Tibial nerve (tissue), 4 donors: ENCODE results near the gene ITGA3. TPM values are rescaled to one million over a fixed set of nuclear protein-coding genes. Genes with fewer than 3 reads are reported as not detected.

Source experiments
- DNase-seq, 2 donors: peaks; one replicate each; pipeline ENCODE4 v3.0.0-alpha.2; 2019; ENCODE audit warnings: low spot score in 2 of 2
- H3K27ac ChIP-seq, 4 donors: fragments of 200-600 bp; sonication (generic) in 3 of 4; one replicate each; pipeline ENCODE4 v1.5.1; 2017 to 2019; ENCODE audit warnings: mild to moderate bottlenecking in 1 of 4
- H3K27me3 ChIP-seq, 2 donors: fragments of 200-600 bp; sonication (generic) in 1 of 2; one replicate each; pipeline versions ENCODE4 v1.5.1 to v1.6.0; 2017 to 2019
- H3K36me3 ChIP-seq, 3 donors: fragments of 200-600 bp; sonication (generic); one replicate each; pipeline ENCODE4 v1.5.1; 2018 to 2019
- H3K4me1 ChIP-seq, 4 donors: fragments of 200-600 bp; sonication (generic) in 3 of 4; one replicate each; pipeline ENCODE4 v1.5.1; 2017 to 2019
- H3K4me3 ChIP-seq, 4 donors: fragments of 200-600 bp; sonication (generic) in 3 of 4; one replicate each; pipeline ENCODE4 v1.5.1; 2017 to 2019; ENCODE audit warnings: mild to moderate bottlenecking in 1 of 4, moderate library complexity in 1 of 4
- H3K9me3 ChIP-seq, 4 donors: fragments of 200-600 bp; sonication (generic) in 3 of 4; one replicate each; pipeline ENCODE4 v1.5.1; 2017 to 2019
- CTCF ChIP-seq, 5 experiments: fragments of 200-600 bp in 3 of 5; fragments of 450-650 bp in 2 of 5; sonication (generic) in 3 of 5; IDR thresholded peaks; one replicate each; pipeline ENCODE4 v1.5.1; 2016 to 2019; ENCODE audit warnings: antibody characterized with exemption in 5 of 5, mild to moderate bottlenecking in 3 of 5, moderate library complexity in 2 of 5
- EP300 ChIP-seq, 2 donors: sonication (generic); formaldehyde crosslinking; IDR thresholded peaks; one replicate each; pipeline ENCODE4 v1.6.1; 2017; ENCODE audit warnings: antibody characterized with exemption in 2 of 2, mild to moderate bottlenecking in 1 of 2
- POLR2A ChIP-seq, 2 donors: fragments of 450-650 bp; IDR thresholded peaks; one replicate each; pipeline ENCODE4 v1.6.1; 2017; ENCODE audit warnings: antibody characterized with exemption in 2 of 2, mild to moderate bottlenecking in 2 of 2, moderate library complexity in 2 of 2
- WGBS, 2 donors: methylation state at CpG; one replicate each; pipeline ENCODE4 v1.1.5; 2018; 5-methylcytosine and 5-hydroxymethylcytosine counted together
- total RNA-seq, 4 donors: library from RNA; depleted of rRNA; stranded (reverse); fragments of >200 nt; gene quantifications; one replicate each; pipeline ENCODE4 v1.1.0, GENCODE V29; 2016

Gene ITGA3
- total RNA-seq: 10 to 100 TPM; 59.2 to 85.7 (median 69.1) TPM

GRCh38 chr17:50055426-50056216 is at the start of gene ITGA3:
Gene ITGA3 (plus strand): TSS chr17:50056110. CDS start chr17:50056440, 330 bp downstream.
- no peak for DNase-seq
- H3K9me3 ChIP-seq: no peaks in the 10 kb centered on the region
- peak in 1 of 2 donors; percentile 26 for TF ChIP-seq EP300 (IDR thresholded peaks at IDR 0.05)
- TF ChIP-seq POLR2A (IDR thresholded peaks at IDR 0.05): no peak
- H3K27me3 ChIP-seq: no peaks in the 10 kb centered on the region
- 0 to 1% methylated on average over 32 to 54 of the region's 65 CpGs for WGBS, 2 donors
- peak within 1 kb of the TSS; percentile 62 to 87 (median 70) for H3K4me3 ChIP-seq
- H3K4me1 ChIP-seq: peaks cover 0 to 90% (median 40%) of the 10 kb centered on the region in 4 donors
- H3K36me3 ChIP-seq: no peaks in the 10 kb centered on the region
- H3K27ac ChIP-seq: peak within 1 kb of the TSS; percentile 73 to 95 (median 85)

- no peak overlapping the region for H3K27ac ChIP-seq
- H3K36me3 ChIP-seq: no peaks in the 10 kb centered on the region
- peaks cover 0 to 38% of the 10 kb centered on the region in 2 donors for H3K27me3 ChIP-seq
- H3K4me3 ChIP-seq: no peak overlapping the region
- WGBS, 2 donors: 56 to 89% methylated on average over 2 of the region's 2 CpGs
- H3K9me3 ChIP-seq: peaks cover 0 to 47% (median 0%) of the 10 kb centered on the region in 4 donors
- TF ChIP-seq CTCF (IDR thresholded peaks at IDR 0.05) (no peak), POLR2A (IDR thresholded peaks at IDR 0.05) (no peak), EP300 (IDR thresholded peaks at IDR 0.05) (no peak)
- H3K4me1 ChIP-seq: no peaks in the 10 kb centered on the region
- no peak for DNase-seq
These were observed 46.6 kb upstream of the ITGA3 start for GRCh38 chr17:50009282-50009681.

GRCh38 chr17:50013079-50013478 is 42.8 kb upstream of the ITGA3 start:
- H3K4me3 ChIP-seq: no peak overlapping the region
- no peak overlapping the region for H3K27ac ChIP-seq
- H3K4me1 ChIP-seq: no peaks in the 10 kb centered on the region
- TF ChIP-seq EP300 (IDR thresholded peaks at IDR 0.05) (no peak), CTCF (IDR thresholded peaks at IDR 0.05) (no peak)
- peaks cover 0 to 54% (median 0%) of the 10 kb centered on the region in 4 donors for H3K9me3 ChIP-seq
- peaks cover 0 to 11% of the 10 kb centered on the region in 2 donors for H3K27me3 ChIP-seq
- no peaks in the 10 kb centered on the region for H3K36me3 ChIP-seq
- WGBS, 2 donors: 92 to 100% methylated on average over 2 of the region's 2 CpGs
- no peak for DNase-seq

GRCh38 chr17:50014471-50015088 is 41.3 kb upstream of the ITGA3 start:
- no peak overlapping the region for H3K4me3 ChIP-seq
- no peak for DNase-seq
- peaks cover 0 to 10% of the 10 kb centered on the region in 2 donors for H3K27me3 ChIP-seq
- no peaks in the 10 kb centered on the region for H3K4me1 ChIP-seq
- H3K27ac ChIP-seq: no peak overlapping the region
- no peaks in the 10 kb centered on the region for H3K36me3 ChIP-seq
- H3K9me3 ChIP-seq: peaks cover 0 to 44% (median 0%) of the 10 kb centered on the region in 4 donors
- 30 to 36% methylated on average over 1 of the region's 1 CpG for WGBS, 2 donors
- TF ChIP-seq EP300 (IDR thresholded peaks at IDR 0.05) (no peak), CTCF (IDR thresholded peaks at IDR 0.05) (no peak), POLR2A (IDR thresholded peaks at IDR 0.05) (no peak)

- no peak overlapping the region for H3K27ac ChIP-seq
- DNase-seq: no peak
- H3K4me1 ChIP-seq: no peaks in the 10 kb centered on the region
- no peak for TF ChIP-seq CTCF (IDR thresholded peaks at IDR 0.05)
- no peak for TF ChIP-seq POLR2A (IDR thresholded peaks at IDR 0.05)
- no peak for TF ChIP-seq EP300 (IDR thresholded peaks at IDR 0.05)
- H3K27me3 ChIP-seq: peaks cover 0 to 4% of the 10 kb centered on the region in 2 donors
- peaks cover 0 to 38% (median 0%) of the 10 kb centered on the region in 4 donors for H3K9me3 ChIP-seq
- 76 to 91% methylated on average over 2 of the region's 2 CpGs for WGBS, 2 donors
- no peaks in the 10 kb centered on the region for H3K36me3 ChIP-seq
- no peak overlapping the region for H3K4me3 ChIP-seq
These were observed 40.8 kb upstream of the ITGA3 start for GRCh38 chr17:50015146-50015545.
